ENCODE results near the gene PPFIA1.

DNA sequence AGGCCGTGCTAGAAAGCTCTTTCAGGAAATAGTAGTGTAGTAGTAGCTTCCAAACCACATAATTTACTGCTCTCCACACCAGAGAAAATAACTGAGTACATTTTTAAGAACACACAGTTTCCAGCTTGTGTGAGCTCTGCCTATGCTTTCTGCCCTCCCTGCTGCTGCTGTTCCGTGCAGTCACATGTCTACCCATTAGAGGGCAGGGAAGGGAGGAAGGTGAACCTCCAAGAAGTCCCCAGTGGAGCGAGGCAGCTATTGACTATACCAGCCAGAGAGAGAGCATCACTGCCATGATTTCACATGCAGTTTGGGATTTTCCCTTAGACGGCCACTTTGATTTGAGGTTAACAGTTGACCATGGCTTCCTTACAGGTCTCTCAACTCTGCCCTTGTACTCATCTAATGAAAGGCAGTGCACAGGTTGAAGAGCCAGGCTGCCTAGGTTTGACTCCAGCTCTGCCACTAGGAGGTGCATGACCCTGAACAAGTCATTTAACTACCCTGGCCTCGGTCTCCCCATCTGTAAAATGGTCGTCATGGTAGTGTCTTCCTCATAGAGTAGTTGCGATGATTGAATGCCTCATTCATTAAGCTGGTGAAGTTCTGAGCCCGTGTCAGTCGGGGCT lies 108.1 kb downstream of the PPFIA1 start:
- TF ChIP-seq, protein P1, sequence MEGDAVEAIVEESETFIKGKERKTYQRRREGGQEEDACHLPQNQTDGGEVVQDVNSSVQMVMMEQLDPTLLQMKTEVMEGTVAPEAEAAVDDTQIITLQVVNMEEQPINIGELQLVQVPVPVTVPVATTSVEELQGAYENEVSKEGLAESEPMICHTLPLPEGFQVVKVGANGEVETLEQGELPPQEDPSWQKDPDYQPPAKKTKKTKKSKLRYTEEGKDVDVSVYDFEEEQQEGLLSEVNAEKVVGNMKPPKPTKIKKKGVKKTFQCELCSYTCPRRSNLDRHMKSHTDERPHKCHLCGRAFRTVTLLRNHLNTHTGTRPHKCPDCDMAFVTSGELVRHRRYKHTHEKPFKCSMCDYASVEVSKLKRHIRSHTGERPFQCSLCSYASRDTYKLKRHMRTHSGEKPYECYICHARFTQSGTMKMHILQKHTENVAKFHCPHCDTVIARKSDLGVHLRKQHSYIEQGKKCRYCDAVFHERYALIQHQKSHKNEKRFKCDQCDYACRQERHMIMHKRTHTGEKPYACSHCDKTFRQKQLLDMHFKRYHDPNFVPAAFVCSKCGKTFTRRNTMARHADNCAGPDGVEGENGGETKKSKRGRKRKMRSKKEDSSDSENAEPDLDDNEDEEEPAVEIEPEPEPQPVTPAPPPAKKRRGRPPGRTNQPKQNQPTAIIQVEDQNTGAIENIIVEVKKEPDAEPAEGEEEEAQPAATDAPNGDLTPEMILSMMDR (IDR thresholded peaks at IDR 0.05) = no peak
- TF ChIP-seq, protein P2, sequence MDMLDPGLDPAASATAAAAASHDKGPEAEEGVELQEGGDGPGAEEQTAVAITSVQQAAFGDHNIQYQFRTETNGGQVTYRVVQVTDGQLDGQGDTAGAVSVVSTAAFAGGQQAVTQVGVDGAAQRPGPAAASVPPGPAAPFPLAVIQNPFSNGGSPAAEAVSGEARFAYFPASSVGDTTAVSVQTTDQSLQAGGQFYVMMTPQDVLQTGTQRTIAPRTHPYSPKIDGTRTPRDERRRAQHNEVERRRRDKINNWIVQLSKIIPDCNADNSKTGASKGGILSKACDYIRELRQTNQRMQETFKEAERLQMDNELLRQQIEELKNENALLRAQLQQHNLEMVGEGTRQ (CRISPR knock-in tag; IDR thresholded peaks at IDR 0.05) = peak; percentile 25; the same call in 1 of the 2 replicates
- TF ChIP-seq, protein P3, sequence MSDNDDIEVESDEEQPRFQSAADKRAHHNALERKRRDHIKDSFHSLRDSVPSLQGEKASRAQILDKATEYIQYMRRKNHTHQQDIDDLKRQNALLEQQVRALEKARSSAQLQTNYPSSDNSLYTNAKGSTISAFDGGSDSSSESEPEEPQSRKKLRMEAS (CRISPR knock-in tag; IDR thresholded peaks at IDR 0.05) = no peak
- TF ChIP-seq, protein P4, sequence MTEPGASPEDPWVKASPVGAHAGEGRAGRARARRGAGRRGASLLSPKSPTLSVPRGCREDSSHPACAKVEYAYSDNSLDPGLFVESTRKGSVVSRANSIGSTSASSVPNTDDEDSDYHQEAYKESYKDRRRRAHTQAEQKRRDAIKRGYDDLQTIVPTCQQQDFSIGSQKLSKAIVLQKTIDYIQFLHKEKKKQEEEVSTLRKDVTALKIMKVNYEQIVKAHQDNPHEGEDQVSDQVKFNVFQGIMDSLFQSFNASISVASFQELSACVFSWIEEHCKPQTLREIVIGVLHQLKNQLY (CRISPR knock-in tag; IDR thresholded peaks at IDR 0.05) = no peak
- TF ChIP-seq ATF1 (CRISPR knock-in tag; IDR thresholded peaks at IDR 0.05) (no peak), RORB (CRISPR knock-in tag; IDR thresholded peaks at IDR 0.05) (no peak)
- TF ChIP-seq, protein P5, sequence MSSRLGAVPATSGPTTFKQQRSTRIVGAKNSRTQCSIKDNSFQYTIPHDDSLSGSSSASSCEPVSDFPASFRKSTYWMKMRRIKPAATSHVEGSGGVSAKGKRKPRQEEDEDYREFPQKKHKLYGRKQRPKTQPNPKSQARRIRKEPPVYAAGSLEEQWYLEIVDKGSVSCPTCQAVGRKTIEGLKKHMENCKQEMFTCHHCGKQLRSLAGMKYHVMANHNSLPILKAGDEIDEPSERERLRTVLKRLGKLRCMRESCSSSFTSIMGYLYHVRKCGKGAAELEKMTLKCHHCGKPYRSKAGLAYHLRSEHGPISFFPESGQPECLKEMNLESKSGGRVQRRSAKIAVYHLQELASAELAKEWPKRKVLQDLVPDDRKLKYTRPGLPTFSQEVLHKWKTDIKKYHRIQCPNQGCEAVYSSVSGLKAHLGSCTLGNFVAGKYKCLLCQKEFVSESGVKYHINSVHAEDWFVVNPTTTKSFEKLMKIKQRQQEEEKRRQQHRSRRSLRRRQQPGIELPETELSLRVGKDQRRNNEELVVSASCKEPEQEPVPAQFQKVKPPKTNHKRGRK (CRISPR knock-in tag; IDR thresholded peaks at IDR 0.05; ENCODE audit: borderline replicate concordance) = no peak
- TF ChIP-seq, protein P6, sequence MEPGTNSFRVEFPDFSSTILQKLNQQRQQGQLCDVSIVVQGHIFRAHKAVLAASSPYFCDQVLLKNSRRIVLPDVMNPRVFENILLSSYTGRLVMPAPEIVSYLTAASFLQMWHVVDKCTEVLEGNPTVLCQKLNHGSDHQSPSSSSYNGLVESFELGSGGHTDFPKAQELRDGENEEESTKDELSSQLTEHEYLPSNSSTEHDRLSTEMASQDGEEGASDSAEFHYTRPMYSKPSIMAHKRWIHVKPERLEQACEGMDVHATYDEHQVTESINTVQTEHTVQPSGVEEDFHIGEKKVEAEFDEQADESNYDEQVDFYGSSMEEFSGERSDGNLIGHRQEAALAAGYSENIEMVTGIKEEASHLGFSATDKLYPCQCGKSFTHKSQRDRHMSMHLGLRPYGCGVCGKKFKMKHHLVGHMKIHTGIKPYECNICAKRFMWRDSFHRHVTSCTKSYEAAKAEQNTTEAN (CRISPR knock-in tag; IDR thresholded peaks at IDR 0.05) = no peak
- TF ChIP-seq, protein P7, sequence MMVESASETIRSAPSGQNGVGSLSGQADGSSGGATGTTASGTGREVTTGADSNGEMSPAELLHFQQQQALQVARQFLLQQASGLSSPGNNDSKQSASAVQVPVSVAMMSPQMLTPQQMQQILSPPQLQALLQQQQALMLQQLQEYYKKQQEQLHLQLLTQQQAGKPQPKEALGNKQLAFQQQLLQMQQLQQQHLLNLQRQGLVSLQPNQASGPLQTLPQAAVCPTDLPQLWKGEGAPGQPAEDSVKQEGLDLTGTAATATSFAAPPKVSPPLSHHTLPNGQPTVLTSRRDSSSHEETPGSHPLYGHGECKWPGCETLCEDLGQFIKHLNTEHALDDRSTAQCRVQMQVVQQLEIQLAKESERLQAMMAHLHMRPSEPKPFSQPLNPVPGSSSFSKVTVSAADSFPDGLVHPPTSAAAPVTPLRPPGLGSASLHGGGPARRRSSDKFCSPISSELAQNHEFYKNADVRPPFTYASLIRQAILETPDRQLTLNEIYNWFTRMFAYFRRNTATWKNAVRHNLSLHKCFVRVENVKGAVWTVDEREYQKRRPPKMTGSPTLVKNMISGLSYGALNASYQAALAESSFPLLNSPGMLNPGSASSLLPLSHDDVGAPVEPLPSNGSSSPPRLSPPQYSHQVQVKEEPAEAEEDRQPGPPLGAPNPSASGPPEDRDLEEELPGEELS (CRISPR knock-in tag; IDR thresholded peaks at IDR 0.05) = no peak
- TF ChIP-seq, protein P8, sequence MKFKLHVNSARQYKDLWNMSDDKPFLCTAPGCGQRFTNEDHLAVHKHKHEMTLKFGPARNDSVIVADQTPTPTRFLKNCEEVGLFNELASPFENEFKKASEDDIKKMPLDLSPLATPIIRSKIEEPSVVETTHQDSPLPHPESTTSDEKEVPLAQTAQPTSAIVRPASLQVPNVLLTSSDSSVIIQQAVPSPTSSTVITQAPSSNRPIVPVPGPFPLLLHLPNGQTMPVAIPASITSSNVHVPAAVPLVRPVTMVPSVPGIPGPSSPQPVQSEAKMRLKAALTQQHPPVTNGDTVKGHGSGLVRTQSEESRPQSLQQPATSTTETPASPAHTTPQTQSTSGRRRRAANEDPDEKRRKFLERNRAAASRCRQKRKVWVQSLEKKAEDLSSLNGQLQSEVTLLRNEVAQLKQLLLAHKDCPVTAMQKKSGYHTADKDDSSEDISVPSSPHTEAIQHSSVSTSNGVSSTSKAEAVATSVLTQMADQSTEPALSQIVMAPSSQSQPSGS (CRISPR knock-in tag; IDR thresholded peaks at IDR 0.05; ENCODE audit: borderline replicate concordance, low read depth) = no peak

Data from WTC11 (cell line).